HG02840 (cell line): ENCODE results near the gene ALKBH3.

Experiments
- ATAC-seq: cut with Tn5 transposase; IDR thresholded peaks from one replicate; pipeline ENCODE4 v1.9.1; 2021; ENCODE audit warnings: mild to moderate bottlenecking, moderate library complexity, moderate number of reproducible peaks; ENCODE audit not compliant: unreplicated experiment, low FRiP score

The ALKBH3 gene

DNA sequence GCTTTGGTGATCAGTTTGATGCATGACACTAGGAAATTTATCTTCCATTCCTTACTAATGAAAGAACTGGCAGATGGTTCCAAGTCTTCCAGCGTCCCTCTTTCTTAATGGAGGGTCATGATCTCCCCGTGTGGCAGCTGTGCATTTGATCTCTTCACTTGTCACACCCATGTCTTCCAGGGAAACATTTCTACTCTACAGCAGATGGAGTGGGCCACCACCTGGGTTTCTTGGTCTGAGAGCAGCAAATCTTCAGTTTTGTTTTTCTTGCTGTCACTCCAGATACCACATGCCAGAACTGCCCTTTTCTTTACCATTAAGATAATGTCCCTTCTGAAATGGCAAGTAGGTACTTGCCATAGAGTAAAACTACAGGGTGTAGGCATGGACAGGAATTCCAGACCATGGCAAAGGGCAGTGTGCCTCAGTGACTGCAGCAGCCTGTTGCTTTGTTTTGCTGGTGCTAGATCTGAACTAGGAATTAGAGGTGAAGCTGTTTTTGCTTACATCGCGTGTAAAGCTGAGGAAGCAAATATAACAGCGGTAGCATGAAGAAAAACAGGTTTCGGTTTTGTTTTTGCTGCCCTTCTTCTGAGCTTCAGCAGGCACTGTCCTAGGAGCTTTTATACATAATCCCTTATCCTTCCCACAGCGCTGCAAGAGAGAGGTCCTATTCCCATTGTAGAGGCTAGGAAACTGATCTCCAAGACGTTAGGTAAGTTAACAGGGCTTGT lies 41.1 kb downstream of the ALKBH3 start:
- ATAC-seq = no peak

DNA sequence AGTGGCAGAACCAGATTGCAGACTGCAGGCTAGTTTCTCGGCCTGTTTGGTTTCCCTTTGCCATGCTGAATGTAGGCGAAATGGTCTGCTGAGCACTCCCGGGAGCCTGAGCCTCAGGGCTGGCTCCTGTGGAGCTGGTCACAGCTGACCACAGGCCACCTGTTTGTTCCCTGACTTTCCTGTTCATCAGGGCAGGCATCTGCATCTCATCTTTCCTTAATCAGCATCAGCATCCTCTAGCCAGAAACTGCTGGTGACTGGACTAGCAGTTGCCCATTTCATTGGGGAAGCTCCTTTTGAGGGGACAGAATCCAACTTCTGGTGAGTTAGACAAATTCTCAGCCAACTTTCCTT lies 41.6 kb downstream of the ALKBH3 start:
- ATAC-seq = no peak

DNA sequence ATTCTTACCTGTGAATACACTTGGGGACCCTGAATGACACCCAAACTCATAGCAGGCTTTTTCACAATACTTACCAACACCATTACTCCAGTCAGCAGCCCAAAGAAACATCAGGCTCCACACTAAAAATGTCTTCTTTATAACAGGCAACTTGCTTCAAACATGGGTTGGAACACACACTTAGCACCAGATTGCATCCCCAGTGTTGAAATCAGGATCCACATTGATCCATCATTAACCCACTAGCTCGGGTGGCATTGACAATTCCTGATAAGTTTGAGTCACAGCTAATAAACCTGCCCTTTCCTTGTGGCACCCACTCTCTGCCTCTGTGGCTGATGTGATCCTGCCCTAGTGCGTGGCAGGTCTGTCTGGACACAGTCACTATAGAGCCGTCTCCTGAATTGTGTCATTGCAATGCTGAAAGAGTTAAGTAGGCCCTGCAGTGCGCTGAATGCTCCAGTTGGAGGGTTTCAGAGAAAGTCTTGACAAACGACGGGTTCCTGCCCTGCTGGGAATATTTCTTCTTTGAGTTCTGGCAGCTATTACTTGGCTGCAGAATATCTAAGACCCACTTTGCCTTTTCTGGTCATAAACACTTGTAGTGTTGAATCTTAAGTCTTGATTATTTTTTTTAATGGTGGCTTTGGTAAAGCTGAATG lies 42.2 kb downstream of the ALKBH3 start:
- no peak for ATAC-seq

DNA sequence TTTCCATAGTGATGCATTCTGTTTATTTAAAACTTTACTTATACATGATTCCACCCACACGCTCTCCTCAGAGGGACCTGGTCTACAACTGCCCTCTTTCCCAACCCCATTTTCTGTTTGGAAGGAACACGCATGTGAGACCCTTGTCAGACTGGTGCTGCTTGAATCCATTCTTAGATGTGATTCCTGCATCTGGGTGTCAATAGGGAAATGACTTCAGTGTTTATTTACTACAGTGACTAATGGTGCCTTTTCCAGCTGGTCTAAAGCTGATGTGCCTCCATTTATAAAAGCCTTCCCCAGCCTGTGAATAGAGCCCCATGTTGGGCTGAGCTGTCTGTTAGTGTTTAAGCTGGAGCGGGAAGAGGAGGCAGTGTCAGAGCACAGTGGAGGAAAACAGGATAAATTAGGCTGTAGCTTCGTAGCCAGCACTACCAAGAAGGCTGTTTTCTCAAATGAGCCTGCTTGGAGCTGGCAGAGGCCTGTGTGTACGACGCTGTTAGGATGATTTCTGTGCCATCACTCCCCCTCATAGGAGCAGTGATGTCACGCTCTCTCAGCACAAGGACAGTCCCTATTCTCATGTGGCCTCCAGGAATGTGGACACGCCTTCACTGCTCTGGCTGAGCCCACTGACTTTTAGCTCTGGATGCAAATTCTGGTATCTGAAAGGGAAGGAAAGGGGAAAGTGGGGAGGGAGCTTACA lies 42.9 kb downstream of the ALKBH3 start:
- ATAC-seq = no peak

DNA sequence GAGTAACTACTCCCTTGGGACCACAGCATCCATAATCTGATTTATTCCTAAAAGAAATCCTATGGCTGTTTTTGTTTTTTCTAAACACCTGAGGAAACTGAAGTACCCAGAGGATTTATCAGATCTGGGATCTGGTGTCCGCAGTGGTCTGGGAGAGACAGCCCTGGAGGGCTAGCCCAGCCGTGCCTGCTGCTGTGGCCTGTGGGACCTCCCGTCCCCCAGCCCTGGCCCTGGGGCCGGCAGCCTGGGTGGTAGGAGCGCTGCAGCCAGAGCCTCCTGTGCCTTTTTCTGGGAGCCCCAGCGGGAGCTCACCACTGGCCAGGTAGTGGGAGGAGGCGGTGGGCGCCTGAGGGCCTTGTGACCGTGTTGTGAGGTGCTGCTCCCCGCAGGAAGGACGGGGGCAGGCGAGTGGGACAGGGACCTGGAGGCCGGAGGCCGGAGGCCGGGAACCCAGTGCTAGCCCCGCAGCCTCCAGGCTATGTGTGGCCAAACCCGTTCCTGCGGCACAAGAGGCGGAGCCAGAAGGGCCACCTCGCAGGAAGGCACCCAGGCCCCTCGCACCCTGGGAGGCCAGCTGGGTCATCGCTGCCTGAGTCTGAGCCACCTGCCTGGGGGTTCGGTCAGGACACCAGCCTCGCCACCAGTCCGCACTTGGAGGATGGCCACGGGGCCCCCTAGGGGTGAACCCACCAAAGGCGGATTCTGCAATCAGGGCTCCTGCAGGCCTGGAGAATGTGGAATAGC lies 43.7 kb downstream of the ALKBH3 start:
- ATAC-seq = no peak

DNA sequence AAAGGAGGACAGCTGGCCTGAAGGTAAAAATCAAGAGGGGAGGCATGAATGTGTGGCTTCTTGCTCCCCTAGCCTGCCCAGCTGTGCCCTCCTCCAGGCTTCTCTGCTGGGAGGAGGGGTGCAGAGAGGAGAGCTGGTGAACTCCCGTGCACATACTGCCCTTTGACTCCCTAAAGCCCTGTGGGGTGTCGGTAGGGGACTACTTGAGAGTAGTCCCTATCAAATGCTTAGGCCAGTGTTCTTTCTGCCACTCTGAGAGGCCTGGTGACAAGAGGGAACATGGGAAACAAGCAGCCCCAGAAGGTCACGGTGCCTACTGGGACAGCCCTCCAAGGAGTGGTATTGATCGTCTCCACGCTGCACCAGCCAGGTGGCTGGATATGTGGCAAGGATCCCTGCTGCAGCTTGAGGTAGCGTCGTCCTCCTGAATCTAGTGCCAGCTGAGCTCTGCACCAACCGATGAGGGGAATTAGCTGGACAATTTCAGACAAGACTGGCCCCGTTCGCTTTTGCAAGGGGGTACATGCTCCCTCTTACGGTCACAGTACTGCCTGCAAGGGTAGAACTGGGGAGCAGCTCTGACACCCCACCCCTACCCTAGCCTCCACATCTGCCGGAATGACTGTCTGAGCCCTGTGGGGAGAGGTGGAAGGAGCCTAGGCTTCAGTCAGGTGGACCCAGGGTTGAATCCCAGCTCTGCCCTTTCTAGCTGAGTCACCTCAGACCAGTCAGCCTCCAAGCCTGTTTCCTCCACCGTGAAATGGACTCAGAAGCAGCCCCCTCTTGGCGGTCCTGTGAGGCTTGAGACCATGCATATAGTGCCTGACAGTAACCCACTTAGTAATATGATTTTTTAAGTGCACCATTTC lies 44.7 kb downstream of the ALKBH3 start:
- no peak for ATAC-seq

DNA sequence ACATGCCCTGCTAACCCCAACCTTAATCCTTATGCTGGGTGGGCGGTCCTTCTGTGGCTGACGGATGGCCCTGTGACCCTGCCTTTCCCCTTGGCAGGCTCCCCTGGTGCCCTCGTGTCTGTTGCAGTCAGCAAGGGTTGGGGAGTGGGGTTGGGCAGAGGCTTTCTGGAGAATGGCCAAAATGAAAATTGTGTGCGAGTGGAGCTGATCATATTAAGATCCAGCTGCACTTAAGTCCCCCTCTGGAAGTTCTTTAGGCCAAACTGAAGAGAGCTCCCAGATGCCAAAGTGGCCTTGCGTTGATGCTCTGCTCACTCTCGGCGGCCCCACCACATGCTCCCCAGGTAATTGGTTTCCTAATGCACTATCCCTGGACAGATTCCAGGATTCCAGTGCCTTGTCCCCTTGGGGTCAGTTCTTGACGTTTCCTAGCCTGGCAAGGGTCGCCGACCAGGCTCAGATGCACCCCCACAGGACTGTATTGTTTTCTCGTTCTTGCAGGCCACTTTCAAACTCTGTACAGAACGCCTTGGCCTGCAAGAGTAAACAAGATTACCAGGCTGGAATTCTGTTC lies 45.4 kb downstream of the ALKBH3 start:
- no peak for ATAC-seq

DNA sequence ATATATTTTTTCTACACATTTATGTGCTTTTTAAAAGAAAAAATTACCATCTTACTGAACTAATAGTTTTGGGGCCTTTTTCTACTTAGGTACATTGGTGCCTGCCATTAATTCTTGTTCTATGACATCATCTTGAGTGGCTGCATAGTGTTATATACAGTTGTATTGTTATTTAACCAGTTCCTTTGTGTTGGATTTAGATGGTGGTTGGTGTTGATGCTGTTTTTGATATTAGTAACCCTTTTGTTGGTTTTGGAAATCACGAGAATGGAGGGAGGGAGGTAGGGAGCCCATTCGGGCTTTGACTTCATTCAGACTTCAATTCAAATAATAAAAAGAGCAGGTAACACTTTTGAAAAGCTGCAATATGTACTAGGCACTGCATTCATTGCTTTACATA lies 46.4 kb downstream of the ALKBH3 start:
- ATAC-seq = no peak

DNA sequence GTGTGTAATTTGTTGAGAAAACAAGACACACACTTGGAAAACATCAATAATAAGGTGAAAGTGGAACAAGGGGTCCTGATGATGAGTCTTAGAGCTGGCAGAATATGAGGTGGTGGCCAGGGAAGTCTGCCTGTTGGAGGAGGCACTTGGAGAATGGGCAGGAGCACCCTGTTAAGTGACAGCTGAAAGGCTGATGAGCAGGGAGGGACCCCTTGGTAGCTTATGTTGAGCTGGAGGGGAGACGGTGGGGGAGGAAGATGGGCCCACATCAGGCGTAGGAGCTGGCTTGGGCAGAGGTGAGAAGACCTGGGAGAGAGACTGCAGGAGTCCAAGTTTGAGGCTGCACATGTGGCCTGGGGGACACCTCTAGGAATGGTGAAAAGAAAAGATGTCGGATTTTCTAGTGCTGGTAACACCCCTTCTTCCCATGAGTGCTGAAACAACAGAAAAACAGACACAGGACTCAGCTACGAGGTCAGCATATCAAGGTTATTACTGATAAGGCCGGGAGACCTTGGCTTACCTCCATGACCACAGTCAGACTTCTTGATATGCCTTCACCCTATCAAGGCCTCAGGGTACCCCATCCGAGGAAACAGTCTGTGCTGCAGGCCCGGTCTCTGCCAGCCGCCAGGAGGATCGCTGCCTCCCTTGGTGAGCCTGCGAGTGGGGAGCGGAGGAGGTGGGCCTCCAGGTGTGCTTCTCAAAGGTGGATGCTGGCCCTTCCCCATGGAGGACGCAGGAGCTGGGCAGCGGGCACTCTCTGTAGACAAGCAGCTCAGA lies 47.5 kb downstream of the ALKBH3 start:
- no peak for ATAC-seq

DNA sequence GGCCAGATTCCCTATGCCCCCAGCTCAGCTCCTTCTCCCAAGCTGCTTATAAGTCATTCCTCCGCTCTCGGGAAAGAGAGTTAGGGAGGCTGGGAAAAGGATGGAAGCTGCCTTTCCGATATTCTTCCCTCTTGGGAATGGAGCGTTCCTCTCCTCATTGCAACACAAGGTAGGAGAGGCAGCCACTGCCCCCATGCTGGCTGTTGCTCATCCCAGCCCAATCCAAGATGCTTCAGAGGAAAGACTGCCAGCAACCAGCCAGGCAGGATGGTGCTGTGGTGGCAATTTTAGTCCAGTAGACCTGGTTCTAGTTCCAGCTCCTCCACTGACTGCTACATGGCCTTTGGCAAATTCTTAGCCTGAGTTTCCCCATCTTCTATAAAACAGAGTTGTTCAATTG lies 48.1 kb downstream of the ALKBH3 start:
- ATAC-seq = no peak

DNA sequence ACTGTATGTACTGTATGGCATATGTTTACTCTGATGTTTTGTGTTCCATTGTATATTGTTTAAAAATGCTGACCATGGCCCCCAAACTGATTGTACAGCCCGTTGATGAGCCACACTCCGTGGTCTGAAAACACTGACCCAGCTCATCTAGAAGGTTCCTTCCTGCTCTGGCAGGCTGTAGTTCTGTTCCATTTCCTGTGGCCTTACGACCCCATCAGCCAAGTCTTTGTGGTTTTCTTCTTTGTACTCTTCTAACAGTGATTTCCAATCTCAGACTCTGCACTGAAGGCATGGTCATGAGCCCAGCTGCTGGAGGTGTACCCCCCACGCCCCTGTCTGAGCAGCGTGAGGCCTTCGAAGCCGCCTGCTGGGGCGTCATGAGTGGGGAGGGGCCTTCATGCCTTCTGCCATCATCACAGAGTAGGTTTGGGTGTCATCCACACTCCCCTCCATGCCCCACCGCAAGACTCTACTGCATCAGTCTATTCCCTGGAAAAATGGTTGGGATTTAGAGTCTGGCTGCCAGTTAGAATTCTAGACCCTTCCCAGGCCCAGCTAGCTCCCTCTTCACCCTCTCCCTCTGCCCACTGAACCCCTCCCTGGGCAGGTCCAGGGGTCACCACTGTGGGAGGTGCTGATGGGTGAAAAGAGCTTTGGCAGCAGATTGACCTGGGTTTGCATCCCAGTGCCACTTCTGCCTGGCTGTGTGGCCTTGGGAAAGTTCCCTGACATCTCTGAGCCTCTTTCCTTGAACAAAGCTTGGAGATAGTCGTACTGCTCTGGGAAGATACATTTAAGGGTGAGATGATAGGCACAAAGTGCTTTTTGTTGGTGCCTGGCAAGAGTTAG lies 50.5 kb downstream of the ALKBH3 start:
- no peak for ATAC-seq

DNA sequence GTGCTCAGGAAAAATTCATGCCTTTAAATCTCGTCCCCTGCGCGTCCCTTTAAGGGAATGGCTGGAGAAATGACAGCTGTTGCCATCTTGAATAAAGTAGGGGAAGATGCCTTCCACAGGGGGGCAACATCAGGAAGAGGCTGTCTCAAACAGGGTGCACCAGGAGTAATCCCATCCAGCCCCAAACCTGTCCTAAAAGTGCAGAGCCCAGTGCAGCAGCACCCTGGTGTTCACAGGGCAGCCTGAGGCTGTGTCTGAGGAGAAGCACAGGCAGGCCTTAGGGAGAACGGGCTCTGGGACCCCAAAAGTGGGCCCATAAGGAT lies 51.0 kb downstream of the ALKBH3 start:
- no peak for ATAC-seq

DNA sequence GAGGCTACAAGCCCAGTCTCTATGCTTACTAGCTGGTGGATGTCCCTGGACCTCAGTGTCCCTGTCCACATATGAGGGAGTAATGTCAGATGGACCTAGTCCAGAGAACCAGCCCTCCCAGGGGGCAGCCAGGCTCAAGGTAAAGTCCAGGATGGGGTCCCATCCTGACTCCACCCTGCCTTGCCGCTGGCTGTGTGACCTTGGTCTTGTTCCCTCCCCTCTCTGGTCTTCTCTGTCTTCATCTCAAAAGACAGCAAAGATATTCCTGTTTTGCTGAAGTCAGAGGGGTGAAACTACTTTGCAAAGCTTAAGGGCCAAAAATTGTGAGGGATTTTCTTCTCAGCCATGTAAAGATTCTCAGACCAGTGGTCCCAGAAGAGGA lies 52.6 kb downstream of the ALKBH3 start:
- ATAC-seq = no peak

DNA sequence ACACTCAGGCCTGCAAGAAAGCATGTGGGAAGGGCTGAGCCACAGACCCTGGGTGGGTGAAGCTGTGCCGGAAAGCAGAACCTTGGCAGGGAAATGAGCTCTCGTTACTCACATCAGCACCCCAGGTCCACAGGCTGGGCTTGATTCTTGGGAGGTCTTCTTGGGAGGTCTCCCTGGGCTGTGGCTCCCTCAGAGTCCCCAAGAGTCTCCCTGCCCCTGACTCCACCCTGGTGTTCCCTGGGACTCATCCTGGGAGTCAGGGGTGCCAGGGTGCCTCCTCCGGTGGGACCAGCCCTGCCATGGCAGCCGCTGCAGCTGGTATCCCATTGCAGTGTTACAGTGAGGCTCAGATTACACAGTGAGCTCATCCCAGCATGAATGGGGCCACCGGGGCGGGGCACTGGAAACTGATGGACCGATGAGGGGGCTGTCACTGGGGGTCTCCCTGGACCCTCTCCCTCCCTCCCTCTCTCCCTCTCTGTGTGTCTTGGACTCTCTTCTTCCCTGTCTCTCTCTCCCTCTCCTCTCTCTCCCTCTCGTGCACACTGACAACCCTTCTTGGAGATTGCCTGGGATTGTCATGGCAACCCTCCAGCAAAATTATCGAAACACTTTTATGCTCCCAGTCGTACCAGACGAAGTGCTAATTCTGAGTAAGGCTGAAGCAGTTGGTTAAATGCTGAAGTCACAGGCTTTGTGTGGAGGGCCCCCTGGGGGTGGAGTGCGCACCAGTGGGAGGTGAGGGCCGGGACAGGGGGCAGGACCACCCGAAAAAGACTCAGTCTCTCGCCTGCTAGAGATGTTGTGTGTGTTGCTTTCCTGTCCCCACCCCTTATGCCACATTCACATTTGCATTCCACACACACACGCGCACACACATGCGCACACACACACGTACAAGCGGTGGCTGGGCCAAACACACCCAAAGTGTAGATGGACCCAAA lies 53.2 kb downstream of the ALKBH3 start:
- no peak for ATAC-seq

DNA sequence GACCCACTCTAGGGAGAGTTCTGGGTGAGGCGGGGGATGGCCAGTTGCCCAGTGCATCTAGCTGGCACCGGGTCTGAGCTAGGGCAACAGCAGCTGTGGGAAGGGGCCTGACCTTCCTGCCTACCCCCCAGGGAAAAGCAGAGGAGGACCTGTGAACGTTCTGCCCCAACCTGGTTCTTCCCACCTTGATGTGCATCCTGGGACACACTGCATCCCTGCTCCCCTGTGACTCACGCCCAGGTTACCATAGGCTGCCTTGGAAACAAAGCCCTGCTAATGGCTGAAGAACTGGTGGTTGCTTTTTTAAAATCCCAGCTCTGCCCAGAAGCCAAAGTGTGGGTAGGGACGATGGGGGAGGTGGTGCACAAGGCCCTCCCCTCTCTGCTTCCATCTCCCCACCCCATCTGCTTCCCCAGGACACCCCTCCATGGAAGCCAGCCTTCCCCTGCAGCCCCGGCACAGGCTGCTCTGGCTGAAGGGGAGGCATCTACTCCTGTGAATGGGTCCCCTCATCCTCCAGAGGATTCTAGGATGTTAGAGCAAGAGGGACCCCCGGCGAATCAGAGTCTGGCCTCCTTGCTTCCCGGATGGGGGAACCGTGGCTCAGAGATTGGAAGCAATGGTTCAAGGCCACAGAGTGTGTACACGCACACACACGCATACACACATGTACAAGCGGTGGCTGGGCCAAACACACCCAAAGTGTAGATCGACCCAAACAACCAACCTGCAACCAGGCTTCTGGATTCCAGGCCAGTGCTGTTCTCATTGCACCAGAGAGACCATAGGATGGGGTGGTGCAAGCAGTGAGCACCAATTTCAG lies 54.2 kb downstream of the ALKBH3 start:
- no peak for ATAC-seq

DNA sequence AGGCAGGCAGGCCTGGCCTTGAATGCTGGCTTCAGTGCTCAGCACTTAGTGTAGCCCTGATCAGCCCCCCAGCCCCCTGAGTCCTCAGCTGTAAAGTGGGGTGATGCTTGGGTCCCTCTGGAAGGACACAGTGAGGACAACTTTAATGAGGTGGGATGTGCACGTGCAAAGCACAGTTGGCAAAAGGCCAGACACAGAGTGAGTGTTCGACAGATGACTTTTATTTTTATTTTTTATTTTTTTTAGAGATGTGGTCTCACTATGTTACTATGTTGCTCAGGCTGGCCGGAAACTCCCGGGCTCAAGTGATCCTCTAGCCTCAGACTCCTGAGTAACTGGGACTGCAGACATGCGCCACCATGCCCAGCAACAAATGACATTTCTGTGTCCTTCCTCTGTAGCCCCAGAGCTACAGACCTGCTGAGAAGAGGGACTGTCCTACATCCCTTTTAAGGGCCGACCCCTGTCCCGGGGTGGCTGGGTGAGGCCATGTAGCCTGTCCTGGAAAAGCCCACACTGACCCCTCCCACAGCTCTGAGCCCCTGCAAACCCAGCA lies 54.9 kb downstream of the ALKBH3 start:
- no peak for ATAC-seq
